ENCODE measurements around the gene DMGDH. TPM values are rescaled to one million over a fixed set of nuclear protein-coding genes. Genes with fewer than 3 reads are reported as not detected.

DMGDH gene
- total RNA-seq, 1 experiment from 2014 or later = not detected

DNA sequence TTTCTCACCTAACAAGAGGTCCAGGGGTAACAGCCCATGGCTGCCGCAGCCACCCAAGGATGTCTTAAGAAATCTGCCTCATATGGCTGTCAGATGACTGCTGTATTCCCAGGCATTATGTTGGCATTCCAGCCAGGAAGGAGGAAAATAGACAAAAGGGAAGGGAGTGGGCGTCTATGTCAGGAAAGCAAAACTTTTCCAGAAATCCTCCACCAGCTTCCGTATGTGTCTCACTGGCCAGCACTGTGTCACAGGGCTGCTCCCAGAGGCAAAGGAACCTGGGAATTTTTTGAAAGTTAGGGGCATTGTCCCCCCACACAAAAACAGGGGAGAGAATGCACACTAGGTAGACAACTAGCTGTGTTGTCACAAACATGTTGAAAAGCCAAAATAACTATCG lies 7.3 kb upstream of the DMGDH start:
- TF ChIP-seq, protein P1, sequence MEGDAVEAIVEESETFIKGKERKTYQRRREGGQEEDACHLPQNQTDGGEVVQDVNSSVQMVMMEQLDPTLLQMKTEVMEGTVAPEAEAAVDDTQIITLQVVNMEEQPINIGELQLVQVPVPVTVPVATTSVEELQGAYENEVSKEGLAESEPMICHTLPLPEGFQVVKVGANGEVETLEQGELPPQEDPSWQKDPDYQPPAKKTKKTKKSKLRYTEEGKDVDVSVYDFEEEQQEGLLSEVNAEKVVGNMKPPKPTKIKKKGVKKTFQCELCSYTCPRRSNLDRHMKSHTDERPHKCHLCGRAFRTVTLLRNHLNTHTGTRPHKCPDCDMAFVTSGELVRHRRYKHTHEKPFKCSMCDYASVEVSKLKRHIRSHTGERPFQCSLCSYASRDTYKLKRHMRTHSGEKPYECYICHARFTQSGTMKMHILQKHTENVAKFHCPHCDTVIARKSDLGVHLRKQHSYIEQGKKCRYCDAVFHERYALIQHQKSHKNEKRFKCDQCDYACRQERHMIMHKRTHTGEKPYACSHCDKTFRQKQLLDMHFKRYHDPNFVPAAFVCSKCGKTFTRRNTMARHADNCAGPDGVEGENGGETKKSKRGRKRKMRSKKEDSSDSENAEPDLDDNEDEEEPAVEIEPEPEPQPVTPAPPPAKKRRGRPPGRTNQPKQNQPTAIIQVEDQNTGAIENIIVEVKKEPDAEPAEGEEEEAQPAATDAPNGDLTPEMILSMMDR (conservative IDR thresholded peaks at IDR 0.05) = no peak
- Histone ChIP-seq H2BK20ac (ENCODE audit: low read depth, low read length, poor library complexity, severe bottlenecking) (no peak overlapping the region), H3K79me1 (ENCODE audit: insufficient read depth, low read depth, low read length, poor library complexity, severe bottlenecking) (no peaks in the 10 kb centered on the region), H3K79me2 (ENCODE audit: insufficient read depth, low read length) (no peaks in the 10 kb centered on the region), H3K4ac (ENCODE audit: low read depth, low read length) (no peak overlapping the region), H3K14ac (ENCODE audit: insufficient read depth, low read length) (no peak overlapping the region), H4K20me1 (ENCODE audit: control insufficient read depth, insufficient read depth, insufficient read length) (no peaks in the 10 kb centered on the region), H4K5ac (ENCODE audit: insufficient read length, low read depth, low read length) (no peak overlapping the region), H3K56ac (ENCODE audit: insufficient read length, low read depth, low read length) (no peak overlapping the region), H3K4me2 (ENCODE audit: insufficient read depth, insufficient read length, low read length) (no peak overlapping the region), H3K27ac (ENCODE audit: insufficient read length, low read depth, low read length) (no peak overlapping the region), H3K27me3 (ENCODE audit: insufficient read depth, low read length) (no peaks in the 10 kb centered on the region), H3K18ac (ENCODE audit: insufficient read length, low read depth, low read length) (no peak overlapping the region), H4K91ac (ENCODE audit: insufficient read length, low read depth, low read length) (no peak overlapping the region), H3K23me2 (ENCODE audit: insufficient read length, low read depth, low read length, poor library complexity, severe bottlenecking) (no peaks in the 10 kb centered on the region), H3K9ac (ENCODE audit: extremely low read depth, insufficient read length, low read length) (no peak overlapping the region), H3K4me1 (ENCODE audit: insufficient read depth, low read length) (no peaks in the 10 kb centered on the region), H3T11ph (ENCODE audit: low read length) (no peak overlapping the region), H2BK12ac (ENCODE audit: insufficient read length, low read depth, low read length) (no peak overlapping the region), H3K9me3 (ENCODE audit: control insufficient read depth, low read depth, low read length) (no peaks in the 10 kb centered on the region), H4K8ac (replicated peaks; ENCODE audit: insufficient read length, low read depth, low read length) (no peak overlapping the region), H2BK15ac (ENCODE audit: low read depth, low read length) (no peak overlapping the region), H2BK5ac (ENCODE audit: insufficient read length, low read length) (no peak overlapping the region), H2AFZ (ENCODE audit: low read length) (no peak overlapping the region), H2BK120ac (ENCODE audit: low read depth, low read length, poor library complexity, severe bottlenecking) (no peak overlapping the region), H2AK5ac (ENCODE audit: insufficient read length, low read length) (no peak overlapping the region), H3K23ac (ENCODE audit: insufficient read length, low read depth, low read length) (no peak overlapping the region)
- H3K9me3 Mint-ChIP-seq = peaks cover 0 to 10% of the 10 kb centered on the region in 2 experiments; a peak in 2 of 5 replicates
- H3K36me3 Mint-ChIP-seq (ENCODE audit: insufficient read depth in 1 of 3, low read depth in 3 of 3) = peaks cover 0 to 4% (median 4%) of the 10 kb centered on the region in 3 experiments; a peak in 2 of 7 replicates
- no peak overlapping the region for H3K27ac Mint-ChIP-seq
- no CpG with 5 or more reads among the region's 4 CpGs for WGBS (ENCODE audit: extremely low coverage, insufficient read length, low lambda C conversion rate)
- DNase-seq = no peak
- H3K27me3 Mint-ChIP-seq (ENCODE audit: low read depth) = peaks cover 3% of the 10 kb centered on the region
- no peak overlapping the region for H3K4me3 Mint-ChIP-seq
- peaks cover 2 to 3% of the 10 kb centered on the region in 2 experiments; a peak in 1 of 4 replicates for H3K4me1 Mint-ChIP-seq

All from H9 (cell line).